ENCODE results near the gene H2BW2. TPM values are rescaled to one million over a fixed set of nuclear protein-coding genes. Genes with fewer than 3 reads are reported as not detected.

H2BW2 gene
- total and polyA plus RNA-seq, 2 of the 13 experiments (the other 11 are each of a cell fraction or from before 2014, with no cell fraction given): not detected

DNA sequence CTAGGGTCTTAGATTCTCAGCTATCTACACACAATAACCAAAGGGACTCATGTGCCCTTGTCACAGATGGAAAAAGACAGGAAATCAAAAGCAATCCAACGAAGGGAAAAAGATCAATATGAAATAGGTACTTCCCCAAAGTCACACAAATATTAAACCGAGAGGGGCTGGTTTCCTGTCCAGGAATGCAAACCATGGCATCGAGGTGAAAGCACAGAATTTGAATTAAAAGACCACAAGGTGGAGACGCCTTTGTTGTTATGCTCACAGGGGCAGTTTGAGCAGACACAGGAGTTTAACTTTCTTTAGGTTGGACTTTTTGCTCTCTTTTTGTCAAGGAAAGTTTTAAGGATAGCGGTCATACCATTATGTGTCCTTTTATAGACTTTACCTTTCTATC is 40.5 kb upstream of the H2BW2 start:
- in situ Hi-C loops (cut with HindIII; ENCODE audit: extremely low pct_ligation_motif_present, low pct_unique_long_range_greater_than_20kb): no loop called here
- no peak for DNase-seq (ENCODE audit: low spot score)

DNA sequence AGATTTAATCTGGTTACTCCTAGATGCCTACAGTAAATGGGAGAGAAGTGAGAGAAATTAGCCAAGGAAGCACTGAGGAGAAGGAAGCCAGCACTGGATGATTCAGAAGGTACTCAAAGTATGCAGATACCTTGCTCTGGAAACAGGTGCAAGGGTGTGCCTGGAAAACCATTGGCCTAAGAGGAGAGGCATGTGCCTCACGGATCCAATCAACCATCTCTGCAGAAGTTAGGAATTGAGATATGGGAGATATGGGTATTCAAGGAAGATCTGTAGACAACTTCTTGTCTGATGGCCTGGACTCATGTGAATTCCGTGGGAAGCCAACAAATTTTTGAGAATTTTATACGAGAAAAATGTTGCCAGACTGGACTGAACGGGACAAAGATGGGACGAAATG is 30.9 kb upstream of the H2BW2 start:
- DNase-seq (ENCODE audit: low spot score) (no peak), FAIRE-seq (no peak), ATAC-seq (no peak)
- H2AFZ ChIP-seq (ENCODE audit: low read length): no peak overlapping the region
- H3K27me3 ChIP-seq (ENCODE audit: control insufficient read depth in 1 of 2, insufficient read depth in 2 of 2, low read length in 2 of 2): no peaks in the 10 kb centered on the region; a peak in 1 of 5 replicates
- H3K4me3 ChIP-seq (replicated peaks in 1 of 3; ENCODE audit: insufficient read depth in 1 of 3, low read depth in 2 of 3, low read length in 3 of 3): no peak overlapping the region
- no TSS peak for BruUV-seq (replicated peaks)
- CTCF ChIA-PET (ENCODE audit: low intra/inter-chr PET ratio, low total read pairs): no interaction called here
- no peaks in the 10 kb centered on the region for H4K20me1 ChIP-seq (ENCODE audit: insufficient read depth, low read length)
- H3K36me3 ChIP-seq (replicated peaks in 1 of 2; ENCODE audit: control insufficient read depth in 1 of 2, insufficient read depth in 2 of 2, low read length in 2 of 2): no peaks in the 10 kb centered on the region
- H3K79me2 ChIP-seq (ENCODE audit: insufficient read depth, low read length): no peaks in the 10 kb centered on the region
- intact Hi-C loops (cut with micrococcal nuclease; ENCODE audit: unreplicated experiment): no loop called here
- 14% methylated on average over 5 of the region's 5 CpGs for WGBS (ENCODE audit: low lambda C conversion rate)
- H3K9me3 ChIP-seq (ENCODE audit: low read length): no peaks in the 10 kb centered on the region
- POLR2A ChIA-PET: no interaction called here
- no peak overlapping the region for H3K27ac ChIP-seq (ENCODE audit: extremely low read length, insufficient read depth, low read length)
- H3K4me2 ChIP-seq (ENCODE audit: low read depth, low read length): no peak overlapping the region
- H3K4me1 ChIP-seq (ENCODE audit: insufficient read depth, low read length): no peaks in the 10 kb centered on the region
- no peak overlapping the region for H3K9ac ChIP-seq (ENCODE audit: insufficient read depth, low read depth, low read length)
- in situ Hi-C loops (cut with HindIII; ENCODE audit: extremely low pct_ligation_motif_present, low pct_unique_long_range_greater_than_20kb): no loop called here
- TF ChIP-seq E2F1 (CRISPR knock-in tag; IDR thresholded peaks at IDR 0.05) (no peak), FOXP1 (IDR thresholded peaks at IDR 0.05) (no peak), FOXP1 (CRISPR knock-in tag; IDR thresholded peaks at IDR 0.05) (no peak), IRF2 (CRISPR knock-in tag; IDR thresholded peaks at IDR 0.05) (no peak), CREM (IDR thresholded peaks at IDR 0.05) (no peak), CREM (CRISPR knock-in tag; IDR thresholded peaks at IDR 0.05) (no peak), TOE1 (CRISPR knock-in tag; IDR thresholded peaks at IDR 0.05) (no peak), EEA1 (CRISPR knock-in tag; IDR thresholded peaks at IDR 0.05; ENCODE audit: borderline replicate concordance) (no peak), ZNF441 (CRISPR knock-in tag; IDR thresholded peaks at IDR 0.05; ENCODE audit: borderline replicate concordance) (no peak), ZNF160 (CRISPR knock-in tag; IDR thresholded peaks at IDR 0.05) (no peak), HNRNPLL (IDR thresholded peaks at IDR 0.05; ENCODE audit: low read depth, low read length, poor library complexity, severe bottlenecking) (no peak), ZNF850 (CRISPR knock-in tag; conservative IDR thresholded peaks at IDR 0.05) (no peak), THYN1 (CRISPR knock-in tag; IDR thresholded peaks at IDR 0.05; ENCODE audit: borderline replicate concordance, low read depth) (no peak), PRDM4 (CRISPR knock-in tag; IDR thresholded peaks at IDR 0.05; ENCODE audit: borderline replicate concordance) (no peak)
- TF ChIP-seq, protein P1, sequence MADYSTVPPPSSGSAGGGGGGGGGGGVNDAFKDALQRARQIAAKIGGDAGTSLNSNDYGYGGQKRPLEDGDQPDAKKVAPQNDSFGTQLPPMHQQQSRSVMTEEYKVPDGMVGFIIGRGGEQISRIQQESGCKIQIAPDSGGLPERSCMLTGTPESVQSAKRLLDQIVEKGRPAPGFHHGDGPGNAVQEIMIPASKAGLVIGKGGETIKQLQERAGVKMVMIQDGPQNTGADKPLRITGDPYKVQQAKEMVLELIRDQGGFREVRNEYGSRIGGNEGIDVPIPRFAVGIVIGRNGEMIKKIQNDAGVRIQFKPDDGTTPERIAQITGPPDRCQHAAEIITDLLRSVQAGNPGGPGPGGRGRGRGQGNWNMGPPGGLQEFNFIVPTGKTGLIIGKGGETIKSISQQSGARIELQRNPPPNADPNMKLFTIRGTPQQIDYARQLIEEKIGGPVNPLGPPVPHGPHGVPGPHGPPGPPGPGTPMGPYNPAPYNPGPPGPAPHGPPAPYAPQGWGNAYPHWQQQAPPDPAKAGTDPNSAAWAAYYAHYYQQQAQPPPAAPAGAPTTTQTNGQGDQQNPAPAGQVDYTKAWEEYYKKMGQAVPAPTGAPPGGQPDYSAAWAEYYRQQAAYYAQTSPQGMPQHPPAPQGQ (CRISPR knock-in tag; IDR thresholded peaks at IDR 0.05; ENCODE audit: borderline replicate concordance): no peak

More for the DNA sequence above, 40.5 kb upstream of the H2BW2 start:
- 5% methylated on average over 5 of the region's 5 CpGs for WGBS (ENCODE audit: low lambda C conversion rate)
- TF ChIP-seq SIX4 (CRISPR knock-in tag; IDR thresholded peaks at IDR 0.05): no peak
- Histone ChIP-seq H3K79me2 (ENCODE audit: insufficient read depth, low read length) (no peaks in the 10 kb centered on the region), H3K27me3 (ENCODE audit: control insufficient read depth in 1 of 2, insufficient read depth in 2 of 2, low read length in 2 of 2) (no peaks in the 10 kb centered on the region), H3K27ac (ENCODE audit: extremely low read length, insufficient read depth, low read length) (no peak overlapping the region), H3K4me2 (ENCODE audit: low read depth, low read length) (no peak overlapping the region), H3K9ac (ENCODE audit: insufficient read depth, low read depth, low read length) (no peak overlapping the region), H3K36me3 (replicated peaks in 1 of 2; ENCODE audit: control insufficient read depth in 1 of 2, insufficient read depth in 2 of 2, low read length in 2 of 2) (no peaks in the 10 kb centered on the region), H3K4me3 (replicated peaks in 1 of 3; ENCODE audit: insufficient read depth in 1 of 3, low read depth in 2 of 3, low read length in 3 of 3) (no peak overlapping the region), H3K9me3 (ENCODE audit: low read length) (no peaks in the 10 kb centered on the region), H3K4me1 (ENCODE audit: insufficient read depth, low read length) (no peaks in the 10 kb centered on the region), H4K20me1 (ENCODE audit: insufficient read depth, low read length) (no peaks in the 10 kb centered on the region), H2AFZ (ENCODE audit: low read length) (no peak overlapping the region)
- BruUV-seq (replicated peaks): no TSS peak
- ChIA-PET CTCF (ENCODE audit: low intra/inter-chr PET ratio, low total read pairs) (no interaction called here), POLR2A (no interaction called here)
- intact Hi-C loops (cut with micrococcal nuclease; ENCODE audit: unreplicated experiment): no loop called here
- ATAC-seq: no peak
- FAIRE-seq: no peak
